NCI-H526 (cell line): ENCODE data around the gene PODNL1.
A peak's percentile ranks its signal among the peaks of the same experiment; 100 is the strongest.

Experiments used
- DNase-seq, 2 experiments: peaks; one replicate each; lab custom pipeline; 2025; lab: John Stamatoyannopoulos, UW

PODNL1 gene

GRCh38 chr19:13956365-13956744, 18.1 kb upstream of the PODNL1 start:
- no peak for DNase-seq

GRCh38 chr19:13955662-13956364, 17.6 kb upstream of the PODNL1 start:
- no peak for DNase-seq

GRCh38 chr19:13954185-13954584, 16.0 kb upstream of the PODNL1 start:
- DNase-seq = no peak

- DNase-seq = no peak
These were observed 14.8 kb upstream of the PODNL1 start for GRCh38 chr19:13952931-13953531.

GRCh38 chr19:13952154-13952930, 14.1 kb upstream of the PODNL1 start, which contains the start of gene DCAF15:
TSS of gene DCAF15 (plus strand) at chr19:13952509. CDS start at chr19:13952513, 4 bp downstream.
- peak; percentile 95 to 98 for DNase-seq

- DNase-seq = no peak
These were observed 13.6 kb upstream of the PODNL1 start for GRCh38 chr19:13951799-13952153.

GRCh38 chr19:13951043-13951442, 12.8 kb upstream of the PODNL1 start:
- DNase-seq = no peak

- DNase-seq = no peak
These were observed 8.2 kb upstream of the PODNL1 start for GRCh38 chr19:13946414-13946813.

- no peak for DNase-seq
These were observed 3.9 kb upstream of the PODNL1 start for GRCh38 chr19:13942023-13942684.

GRCh38 chr19:13937479-13938300, 527 bp downstream of the PODNL1 start:
- no peak for DNase-seq

- no peak for DNase-seq
These were observed 2.3 kb downstream of the PODNL1 start for GRCh38 chr19:13935765-13936510.

- no peak for DNase-seq
These were observed 3.5 kb downstream of the PODNL1 start for GRCh38 chr19:13934785-13935109.

GRCh38 chr19:13932911-13933393, 5.3 kb downstream of the PODNL1 start:
- no peak for DNase-seq

GRCh38 chr19:13932149-13932637, 6.0 kb downstream of the PODNL1 start:
- DNase-seq = no peak

GRCh38 chr19:13931391-13932148, 6.6 kb downstream of the PODNL1 start:
- DNase-seq = no peak

GRCh38 chr19:13930402-13930801, 7.8 kb downstream of the PODNL1 start:
- DNase-seq = no peak

GRCh38 chr19:13929956-13930355, 8.3 kb downstream of the PODNL1 start:
- no peak for DNase-seq

- no peak for DNase-seq
These were observed 8.9 kb downstream of the PODNL1 start for GRCh38 chr19:13929340-13929739.

- no peak for DNase-seq
These were observed 11.5 kb downstream of the PODNL1 start for GRCh38 chr19:13926715-13927114.

- DNase-seq = no peak
These were observed 12.2 kb downstream of the PODNL1 start for GRCh38 chr19:13926010-13926409.
